H9 (cell line): ENCODE data around the gene NTNG2. TPM values are rescaled to one million over a fixed set of nuclear protein-coding genes. Genes with fewer than 3 reads are reported as not detected.

ENCODE experiments used
- DNase-seq: peaks from one replicate; pipeline ENCODE4 v3.0.0-alpha.2; 2017
- H2AFZ ChIP-seq: one replicate; pipeline ENCODE4 v1.6.1; 2013; ENCODE audit warnings: mild to moderate bottlenecking, low read length, control low read depth, moderate library complexity
- H2AK5ac ChIP-seq: 2 replicates; pipeline ENCODE4 v1.6.1; 2013; ENCODE audit warnings: low read length, control low read depth, mixed read lengths; ENCODE audit not compliant: insufficient read length
- H2BK120ac ChIP-seq: one replicate; pipeline ENCODE4 v1.6.1; 2013; ENCODE audit warnings: low read depth, mild to moderate bottlenecking, low read length, control low read depth, inconsistent platforms; ENCODE audit not compliant: poor library complexity, severe bottlenecking
- H2BK12ac ChIP-seq: 2 replicates; pipeline ENCODE4 v1.6.1; 2013; ENCODE audit warnings: low read length, control low read depth, mixed read lengths, low read depth; ENCODE audit not compliant: insufficient read length
- H2BK15ac ChIP-seq: 2 replicates; pipeline ENCODE4 v1.6.1; 2013; ENCODE audit warnings: low read depth, low read length, control low read depth
- H2BK20ac ChIP-seq: one replicate; pipeline ENCODE4 v1.6.1; 2013; ENCODE audit warnings: low read depth, mild to moderate bottlenecking, low read length, control low read depth, inconsistent platforms; ENCODE audit not compliant: poor library complexity, severe bottlenecking
- H2BK5ac ChIP-seq: 2 replicates; pipeline ENCODE4 v1.6.1; 2013; ENCODE audit warnings: low read length, control low read depth, mixed read lengths; ENCODE audit not compliant: insufficient read length
- H3K14ac ChIP-seq: 2 replicates; pipeline ENCODE4 v1.6.1; 2013; ENCODE audit warnings: low read length, control low read depth; ENCODE audit not compliant: insufficient read depth
- H3K18ac ChIP-seq: 2 replicates; pipeline ENCODE4 v1.6.1; 2013; ENCODE audit warnings: low read depth, mild to moderate bottlenecking, mixed read lengths, low read length, control low read depth; ENCODE audit not compliant: insufficient read length
- H3K23ac ChIP-seq: 2 replicates; pipeline ENCODE4 v1.6.1; 2013; ENCODE audit warnings: low read length, control low read depth, mixed read lengths, low read depth; ENCODE audit not compliant: insufficient read length
- H3K23me2 ChIP-seq: 2 replicates; pipeline ENCODE4 v1.6.1; 2013; ENCODE audit warnings: low read depth, mild to moderate bottlenecking, mixed read lengths, low read length, control low read depth; ENCODE audit not compliant: insufficient read length, poor library complexity, severe bottlenecking
- H3K27ac ChIP-seq: 2 replicates; pipeline ENCODE4 v1.5.1; 2013; ENCODE audit warnings: low read length, control low read depth, mixed read lengths, low read depth; ENCODE audit not compliant: insufficient read length
- H3K27me3 ChIP-seq: 2 replicates; pipeline ENCODE4 v1.6.1; 2013; ENCODE audit warnings: low read length, control low read depth, inconsistent platforms; ENCODE audit not compliant: insufficient read depth
- H3K4ac ChIP-seq: 2 replicates; pipeline ENCODE4 v1.6.1; 2013; ENCODE audit warnings: low read depth, mild to moderate bottlenecking, control low read depth, inconsistent platforms, low read length, moderate library complexity
- H3K4me1 ChIP-seq: 2 replicates; pipeline ENCODE4 v1.6.1; 2013; ENCODE audit warnings: low read length, control low read depth, inconsistent platforms; ENCODE audit not compliant: insufficient read depth
- H3K4me2 ChIP-seq: 2 replicates; pipeline ENCODE4 v1.6.1; 2013; ENCODE audit warnings: low read length, control low read depth, mixed read lengths; ENCODE audit not compliant: insufficient read length, insufficient read depth
- H3K56ac ChIP-seq: 2 replicates; pipeline ENCODE4 v1.6.1; 2013; ENCODE audit warnings: low read depth, mild to moderate bottlenecking, mixed read lengths, low read length, control low read depth; ENCODE audit not compliant: insufficient read length
- H3K79me1 ChIP-seq: 2 replicates; pipeline ENCODE4 v1.6.1; 2013; ENCODE audit warnings: low read depth, mild to moderate bottlenecking, moderate library complexity, low read length, control low read depth, inconsistent platforms; ENCODE audit not compliant: insufficient read depth, poor library complexity, severe bottlenecking
- H3K79me2 ChIP-seq: 2 replicates; pipeline ENCODE4 v1.6.1; 2013; ENCODE audit warnings: low read length, control low read depth, inconsistent platforms; ENCODE audit not compliant: insufficient read depth
- H3K9ac ChIP-seq: 2 replicates; pipeline ENCODE4 v1.6.1; 2013; ENCODE audit warnings: low read length, control low read depth, mixed read lengths; ENCODE audit not compliant: insufficient read length; ENCODE audit errors: extremely low read depth
- H3K9me3 ChIP-seq: one replicate; pipeline ENCODE4 v1.6.1; 2013; ENCODE audit warnings: low read depth, low read length, inconsistent platforms; ENCODE audit not compliant: control insufficient read depth
- H3T11ph ChIP-seq: one replicate; pipeline ENCODE4 v1.6.1; 2013; ENCODE audit warnings: mild to moderate bottlenecking, low read length, control low read depth, inconsistent platforms
- H4K20me1 ChIP-seq: one replicate; pipeline ENCODE4 v1.6.1; 2013; ENCODE audit not compliant: control insufficient read depth, insufficient read length, insufficient read depth
- H4K5ac ChIP-seq: 2 replicates; pipeline ENCODE4 v1.6.1; 2013; ENCODE audit warnings: low read depth, mild to moderate bottlenecking, mixed read lengths, low read length, control low read depth; ENCODE audit not compliant: insufficient read length
- H4K8ac ChIP-seq: replicated peaks from 2 replicates; pipeline ENCODE4 v1.6.1; 2013; ENCODE audit warnings: low read length, control low read depth, mixed read lengths, low read depth; ENCODE audit not compliant: insufficient read length
- H4K91ac ChIP-seq: 2 replicates; pipeline ENCODE4 v1.6.1; 2013; ENCODE audit warnings: low read depth, mild to moderate bottlenecking, moderate library complexity, mixed read lengths, low read length, control low read depth; ENCODE audit not compliant: insufficient read length
- H3K27ac Mint-ChIP-seq, 3 experiments: 2 replicates in 2 of 3; 3 replicates in 1 of 3; pipeline ENCODE4 v1.8.0; 2020 to 2021; ENCODE audit warnings: mixed read lengths in 3 of 3, mild to moderate bottlenecking in 1 of 3, moderate library complexity in 1 of 3
- H3K27me3 Mint-ChIP-seq: 2 replicates; pipeline ENCODE4 v1.8.0; 2021; ENCODE audit warnings: low read depth, mild to moderate bottlenecking, moderate library complexity, mixed read lengths
- H3K36me3 Mint-ChIP-seq, 3 experiments: 2 replicates in 2 of 3; 3 replicates in 1 of 3; pipeline ENCODE4 v1.8.0; 2020 to 2021; ENCODE audit warnings: low read depth in 3 of 3, mixed read lengths in 3 of 3; ENCODE audit not compliant: insufficient read depth in 1 of 3
- H3K4me1 Mint-ChIP-seq, 2 experiments: 2 replicates each; pipeline ENCODE4 v1.8.0; 2020; ENCODE audit warnings: mixed read lengths in 2 of 2
- H3K4me3 Mint-ChIP-seq, 2 experiments: 2 replicates in 1 of 2; 3 replicates in 1 of 2; pipeline ENCODE4 v1.8.0; 2020 to 2021; ENCODE audit warnings: mild to moderate bottlenecking in 2 of 2, mixed read lengths in 2 of 2, moderate library complexity in 1 of 2
- H3K9me3 Mint-ChIP-seq, 2 experiments: 2 replicates in 1 of 2; 3 replicates in 1 of 2; pipeline ENCODE4 v1.8.0; 2020; ENCODE audit warnings: mild to moderate bottlenecking in 2 of 2, mixed read lengths in 2 of 2, moderate library complexity in 1 of 2
- WGBS: extraction: QIAGEN DNeasy Blood & Tissue Kit; methylation state at CpG from one replicate; pipeline ENCODE4 v1.1.7; 2013; ENCODE audit warnings: missing lambda C conversion rate, low lambda C conversion rate, mixed read lengths; ENCODE audit not compliant: insufficient read length; ENCODE audit errors: extremely low coverage; 5-methylcytosine and 5-hydroxymethylcytosine counted together
- total RNA-seq: library from RNA; stranded (reverse); gene quantifications from 2 replicates; pipeline ENCODE4 v1.2.1, GENCODE V29; 2021
- TF ChIP-seq, protein P1 (sequence below): fragments of 200-600 bp; sonication (generic); conservative IDR thresholded peaks from 3 replicates; pipeline ENCODE4 v1.8.0; 2021; ENCODE audit warnings: antibody characterized with exemption, mild to moderate bottlenecking

The NTNG2 gene
- total RNA-seq, 1 experiment from 2014 or later: 0.52 TPM

DNA sequence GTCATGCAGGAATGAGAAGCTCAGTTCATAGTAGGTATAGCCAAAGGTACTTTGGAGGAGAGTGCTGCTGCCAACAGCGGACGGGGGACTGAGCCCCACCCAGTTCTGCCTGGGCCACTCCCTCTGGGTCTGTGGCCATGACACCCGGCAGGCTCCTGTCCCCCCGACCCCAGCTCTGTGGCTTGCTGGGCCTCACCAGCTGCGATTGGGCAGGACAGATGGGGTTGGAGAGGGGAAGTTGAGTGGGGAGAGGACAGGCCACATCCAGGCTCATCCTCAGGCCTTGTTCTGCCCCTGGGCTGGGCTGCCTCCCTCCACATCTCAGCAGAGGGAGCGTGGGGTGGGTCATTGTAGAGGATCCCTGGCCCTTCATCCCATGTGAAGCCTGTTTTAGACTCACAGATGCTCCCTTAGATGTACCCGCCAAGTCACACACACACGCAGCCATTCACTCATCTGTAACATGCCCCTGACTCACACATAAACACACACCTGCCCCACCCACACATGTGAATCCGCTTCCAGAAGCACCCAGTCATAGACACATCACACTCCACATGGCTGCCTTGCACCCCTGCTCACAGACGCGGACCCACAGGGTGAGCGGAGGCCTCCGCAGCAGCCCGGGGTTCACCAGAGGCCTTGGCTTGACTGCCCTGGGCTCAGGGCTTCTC lies 48.8 kb downstream of the NTNG2 start:
- no peak overlapping the region for H4K8ac ChIP-seq
- TF ChIP-seq, protein P1, sequence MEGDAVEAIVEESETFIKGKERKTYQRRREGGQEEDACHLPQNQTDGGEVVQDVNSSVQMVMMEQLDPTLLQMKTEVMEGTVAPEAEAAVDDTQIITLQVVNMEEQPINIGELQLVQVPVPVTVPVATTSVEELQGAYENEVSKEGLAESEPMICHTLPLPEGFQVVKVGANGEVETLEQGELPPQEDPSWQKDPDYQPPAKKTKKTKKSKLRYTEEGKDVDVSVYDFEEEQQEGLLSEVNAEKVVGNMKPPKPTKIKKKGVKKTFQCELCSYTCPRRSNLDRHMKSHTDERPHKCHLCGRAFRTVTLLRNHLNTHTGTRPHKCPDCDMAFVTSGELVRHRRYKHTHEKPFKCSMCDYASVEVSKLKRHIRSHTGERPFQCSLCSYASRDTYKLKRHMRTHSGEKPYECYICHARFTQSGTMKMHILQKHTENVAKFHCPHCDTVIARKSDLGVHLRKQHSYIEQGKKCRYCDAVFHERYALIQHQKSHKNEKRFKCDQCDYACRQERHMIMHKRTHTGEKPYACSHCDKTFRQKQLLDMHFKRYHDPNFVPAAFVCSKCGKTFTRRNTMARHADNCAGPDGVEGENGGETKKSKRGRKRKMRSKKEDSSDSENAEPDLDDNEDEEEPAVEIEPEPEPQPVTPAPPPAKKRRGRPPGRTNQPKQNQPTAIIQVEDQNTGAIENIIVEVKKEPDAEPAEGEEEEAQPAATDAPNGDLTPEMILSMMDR: no peak
- no peaks in the 10 kb centered on the region for H4K20me1 ChIP-seq
- no peak overlapping the region for H2BK20ac ChIP-seq
- no peak overlapping the region for H3K4ac ChIP-seq
- H3K27me3 ChIP-seq: no peaks in the 10 kb centered on the region
- H3K23ac ChIP-seq: no peak overlapping the region
- no peak overlapping the region for H3K4me3 Mint-ChIP-seq
- H3K9me3 Mint-ChIP-seq: no peaks in the 10 kb centered on the region
- no peak overlapping the region for H3K27ac ChIP-seq
- no peak overlapping the region for H2BK120ac ChIP-seq
- no peak overlapping the region for H2AK5ac ChIP-seq
- no peaks in the 10 kb centered on the region for H3K9me3 ChIP-seq
- no peak overlapping the region for H4K5ac ChIP-seq
- no peak overlapping the region for H3K4me2 ChIP-seq
- peaks cover 6% of the 10 kb centered on the region for H3K23me2 ChIP-seq
- H3T11ph ChIP-seq: no peak overlapping the region
- no peak overlapping the region for H2AFZ ChIP-seq
- H3K56ac ChIP-seq: no peak overlapping the region
- H3K27me3 Mint-ChIP-seq: peaks cover 4% of the 10 kb centered on the region
- no peak overlapping the region for H3K14ac ChIP-seq
- H3K4me1 ChIP-seq: no peaks in the 10 kb centered on the region
- H3K36me3 Mint-ChIP-seq: no peaks in the 10 kb centered on the region
- peak overlapping the region in 1 of 3 experiments; percentile 75; a peak in 1 of 7 replicates for H3K27ac Mint-ChIP-seq
- no peaks in the 10 kb centered on the region for H3K79me1 ChIP-seq
- H2BK12ac ChIP-seq: no peak overlapping the region
- no peak overlapping the region for H3K9ac ChIP-seq
- peaks cover 11 to 22% of the 10 kb centered on the region in 2 experiments for H3K4me1 Mint-ChIP-seq
- DNase-seq: no peak
- H3K79me2 ChIP-seq: no peaks in the 10 kb centered on the region
- no CpG with 5 or more reads among the region's 14 CpGs for WGBS
- no peak overlapping the region for H4K91ac ChIP-seq
- H2BK5ac ChIP-seq: no peak overlapping the region
- H2BK15ac ChIP-seq: no peak overlapping the region
- H3K18ac ChIP-seq: no peak overlapping the region
